NB4 (cell line): ENCODE results near the gene EEPD1.

ENCODE experiments used
- DNase-seq: peaks from one replicate; pipeline ENCODE4 v3.0.0; 2010; ENCODE audit warnings: low read depth
- H3K4me3 ChIP-seq: one replicate; pipeline ENCODE4 v1.5.1; 2011; ENCODE audit warnings: mild to moderate bottlenecking, low read depth, low read length, moderate library complexity
- MYC ChIP-seq: IDR thresholded peaks from 2 replicates; pipeline ENCODE4 v1.6.1; 2011; ENCODE audit warnings: low read depth, low read length
- POLR2A ChIP-seq: IDR thresholded peaks from 2 replicates; pipeline ENCODE4 v1.6.1; 2011; ENCODE audit warnings: mild to moderate bottlenecking; ENCODE audit not compliant: insufficient read length; ENCODE audit errors: extremely low read depth
- TF ChIP-seq, protein P1 (sequence below): IDR thresholded peaks from one replicate; pipeline ENCODE4 v1.5.1; 2012; ENCODE audit warnings: low read depth, low read length
- TF ChIP-seq, protein P2 (sequence below): IDR thresholded peaks from 2 replicates; pipeline ENCODE4 v1.6.1; 2011; ENCODE audit warnings: low read depth, low read length

Gene EEPD1

GRCh38 chr7:36128448-36129047 is 24.5 kb upstream of the EEPD1 start:
- peak; percentile 35 for DNase-seq
- TF ChIP-seq, protein P1, sequence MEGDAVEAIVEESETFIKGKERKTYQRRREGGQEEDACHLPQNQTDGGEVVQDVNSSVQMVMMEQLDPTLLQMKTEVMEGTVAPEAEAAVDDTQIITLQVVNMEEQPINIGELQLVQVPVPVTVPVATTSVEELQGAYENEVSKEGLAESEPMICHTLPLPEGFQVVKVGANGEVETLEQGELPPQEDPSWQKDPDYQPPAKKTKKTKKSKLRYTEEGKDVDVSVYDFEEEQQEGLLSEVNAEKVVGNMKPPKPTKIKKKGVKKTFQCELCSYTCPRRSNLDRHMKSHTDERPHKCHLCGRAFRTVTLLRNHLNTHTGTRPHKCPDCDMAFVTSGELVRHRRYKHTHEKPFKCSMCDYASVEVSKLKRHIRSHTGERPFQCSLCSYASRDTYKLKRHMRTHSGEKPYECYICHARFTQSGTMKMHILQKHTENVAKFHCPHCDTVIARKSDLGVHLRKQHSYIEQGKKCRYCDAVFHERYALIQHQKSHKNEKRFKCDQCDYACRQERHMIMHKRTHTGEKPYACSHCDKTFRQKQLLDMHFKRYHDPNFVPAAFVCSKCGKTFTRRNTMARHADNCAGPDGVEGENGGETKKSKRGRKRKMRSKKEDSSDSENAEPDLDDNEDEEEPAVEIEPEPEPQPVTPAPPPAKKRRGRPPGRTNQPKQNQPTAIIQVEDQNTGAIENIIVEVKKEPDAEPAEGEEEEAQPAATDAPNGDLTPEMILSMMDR: peak; percentile 54
- TF ChIP-seq POLR2A (no peak), MYC (no peak)
- TF ChIP-seq, protein P2, sequence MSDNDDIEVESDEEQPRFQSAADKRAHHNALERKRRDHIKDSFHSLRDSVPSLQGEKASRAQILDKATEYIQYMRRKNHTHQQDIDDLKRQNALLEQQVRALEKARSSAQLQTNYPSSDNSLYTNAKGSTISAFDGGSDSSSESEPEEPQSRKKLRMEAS: no peak
- no peak overlapping the region for H3K4me3 ChIP-seq

DNA sequence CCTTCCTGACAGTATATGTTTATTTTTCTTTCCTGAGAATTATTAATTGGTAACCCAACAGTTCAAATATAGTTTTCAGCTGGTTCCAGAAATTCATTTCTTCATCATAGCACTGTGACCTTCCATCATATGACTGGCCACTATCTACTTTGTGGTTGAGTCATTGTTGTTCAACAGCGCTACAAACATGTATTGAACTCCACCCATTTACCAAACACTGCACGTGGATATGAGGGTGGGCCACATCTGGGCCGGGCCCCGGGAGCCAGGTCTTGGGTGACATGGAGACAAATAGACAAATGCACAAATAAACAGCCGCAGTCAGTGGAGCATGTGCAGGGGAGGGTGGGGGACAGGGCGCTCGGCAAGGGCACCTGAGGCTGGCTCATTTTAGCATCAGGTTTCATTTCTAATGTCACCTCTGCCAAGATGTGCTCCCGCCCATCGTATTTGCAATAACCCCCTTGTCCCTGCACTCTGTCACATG is 24.0 kb upstream of the EEPD1 start:
- TF ChIP-seq, protein P1: no peak
- TF ChIP-seq, protein P2: no peak
- TF ChIP-seq MYC (no peak), POLR2A (no peak)
- DNase-seq: no peak

DNA sequence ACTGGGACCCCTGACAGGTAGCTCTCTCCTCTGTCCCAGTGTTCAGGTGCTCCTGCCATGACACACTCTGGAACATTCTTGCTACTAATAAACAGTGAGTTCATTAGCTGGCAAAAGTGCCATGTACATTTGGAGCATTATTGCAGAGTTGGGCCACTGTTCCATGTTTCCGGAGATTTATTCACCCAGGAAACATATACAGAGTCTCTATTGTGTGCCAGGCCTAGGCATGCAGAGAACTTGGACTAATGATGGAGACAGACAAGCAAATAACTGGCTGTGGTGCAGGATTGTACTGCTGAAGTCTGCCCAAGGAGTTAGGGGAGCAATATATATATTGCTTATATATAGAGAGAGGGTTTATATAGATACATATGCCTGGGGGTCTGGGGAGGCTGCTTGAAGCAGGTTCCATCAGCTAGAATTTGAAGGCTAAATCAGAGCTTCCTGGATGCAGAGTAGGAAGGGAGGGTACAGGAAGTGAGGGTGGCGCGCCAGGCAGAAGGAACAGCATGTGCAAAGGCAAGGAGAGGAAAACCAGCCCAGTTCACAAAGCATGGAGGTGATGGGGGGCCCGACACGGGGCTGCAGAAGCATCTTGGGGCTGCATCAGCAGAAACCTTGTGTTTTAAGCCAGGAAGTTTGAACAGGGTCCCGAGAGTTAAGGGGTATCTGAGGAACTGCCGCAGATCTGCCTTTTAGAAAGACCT is 22.7 kb upstream of the EEPD1 start:
- H3K4me3 ChIP-seq: no peak overlapping the region
- TF ChIP-seq POLR2A (no peak), MYC (no peak)
- TF ChIP-seq, protein P1: no peak
- TF ChIP-seq, protein P2: no peak
- DNase-seq: no peak

More for the DNA sequence above, 24.0 kb upstream of the EEPD1 start:
- no peak overlapping the region for H3K4me3 ChIP-seq

- TF ChIP-seq, protein P1: no peak
- no peak for TF ChIP-seq MYC
- no peak for DNase-seq
- no peak overlapping the region for H3K4me3 ChIP-seq
Measured at GRCh38 chr7:36131026-36131425, 22.0 kb upstream of the EEPD1 start.

DNA sequence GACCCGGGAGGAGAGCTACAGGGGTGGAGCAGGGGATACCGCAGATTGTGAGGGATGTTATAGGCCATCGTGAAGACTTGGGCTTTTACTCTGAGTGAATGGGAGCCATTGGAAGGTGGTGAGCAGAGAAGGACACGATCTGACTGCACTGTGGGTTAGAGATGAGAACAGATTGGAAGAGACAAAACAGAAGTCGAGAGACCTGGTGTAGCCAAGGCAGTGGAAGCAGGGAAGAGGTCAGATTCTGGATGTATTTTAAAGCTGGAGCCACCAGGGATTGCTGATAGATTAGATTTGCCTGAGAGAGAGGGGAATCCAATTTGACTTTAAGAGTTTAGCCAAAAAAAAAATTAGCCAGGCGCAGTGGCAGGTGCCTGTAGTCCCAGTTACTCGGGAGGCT is 21.6 kb upstream of the EEPD1 start:
- H3K4me3 ChIP-seq: no peak overlapping the region
- no peak for DNase-seq
- TF ChIP-seq POLR2A: no peak
- TF ChIP-seq, protein P2: no peak
- TF ChIP-seq, protein P1: no peak
- no peak for TF ChIP-seq MYC
